Vagina (tissue), 2 donors: ENCODE data around the gene LDHA.

Experiments
- CTCF ChIP-seq, 3 experiments: fragments of 450-650 bp in 2 of 3; fragments of 200-600 bp in 1 of 3; sonication (generic) in 1 of 3; IDR thresholded peaks; one replicate each; pipeline ENCODE4 v1.5.1; 2017 to 2019; ENCODE audit warnings: antibody characterized with exemption in 3 of 3, mild to moderate bottlenecking in 2 of 3, moderate library complexity in 2 of 3
- POLR2AphosphoS5 ChIP-seq, 2 donors: sonication (generic); formaldehyde crosslinking; IDR thresholded peaks; one replicate each; pipeline ENCODE4 v1.9.0; 2017; ENCODE audit warnings: antibody characterized with exemption in 2 of 2, mild to moderate bottlenecking in 2 of 2, low read depth in 1 of 2; ENCODE audit not compliant: insufficient read depth in 1 of 2

GRCh38 chr11:18419040-18419439 lies 24.7 kb downstream of the LDHA start:
- TF ChIP-seq CTCF (IDR thresholded peaks at IDR 0.05) (no peak), POLR2AphosphoS5 (IDR thresholded peaks at IDR 0.05; ENCODE audit: insufficient read depth in 1 of 2, low read depth in 1 of 2) (no peak)
